C4-2B (cell line): ENCODE measurements around the gene BCAR3.
A peak's percentile ranks its signal among the peaks of the same experiment; 100 is the strongest.
"Not testable (repeated sequence)": the region's sequence is repeated elsewhere in the genome, so short reads cannot be mapped to it uniquely, and the experiment has no call there.

Experiments
- H3K27ac ChIP-seq: fragments of 450-650 bp; 2 replicates; pipeline ENCODE4 v1.5.1; 2017
- ZFX ChIP-seq: fragments of 450-650 bp; IDR thresholded peaks from 2 replicates; pipeline ENCODE4 v1.6.1; 2017
- TF ChIP-seq, protein P1 (sequence below): fragments of 450-650 bp; conservative IDR thresholded peaks from 2 replicates; pipeline ENCODE4 v1.5.1; 2017; ENCODE audit warnings: mild to moderate bottlenecking

BCAR3 gene

GRCh38 chr1:93592551-93592949, 89.1 kb downstream of the BCAR3 start:
- H3K27ac ChIP-seq, result no peak overlapping the region
- TF ChIP-seq, protein P1, sequence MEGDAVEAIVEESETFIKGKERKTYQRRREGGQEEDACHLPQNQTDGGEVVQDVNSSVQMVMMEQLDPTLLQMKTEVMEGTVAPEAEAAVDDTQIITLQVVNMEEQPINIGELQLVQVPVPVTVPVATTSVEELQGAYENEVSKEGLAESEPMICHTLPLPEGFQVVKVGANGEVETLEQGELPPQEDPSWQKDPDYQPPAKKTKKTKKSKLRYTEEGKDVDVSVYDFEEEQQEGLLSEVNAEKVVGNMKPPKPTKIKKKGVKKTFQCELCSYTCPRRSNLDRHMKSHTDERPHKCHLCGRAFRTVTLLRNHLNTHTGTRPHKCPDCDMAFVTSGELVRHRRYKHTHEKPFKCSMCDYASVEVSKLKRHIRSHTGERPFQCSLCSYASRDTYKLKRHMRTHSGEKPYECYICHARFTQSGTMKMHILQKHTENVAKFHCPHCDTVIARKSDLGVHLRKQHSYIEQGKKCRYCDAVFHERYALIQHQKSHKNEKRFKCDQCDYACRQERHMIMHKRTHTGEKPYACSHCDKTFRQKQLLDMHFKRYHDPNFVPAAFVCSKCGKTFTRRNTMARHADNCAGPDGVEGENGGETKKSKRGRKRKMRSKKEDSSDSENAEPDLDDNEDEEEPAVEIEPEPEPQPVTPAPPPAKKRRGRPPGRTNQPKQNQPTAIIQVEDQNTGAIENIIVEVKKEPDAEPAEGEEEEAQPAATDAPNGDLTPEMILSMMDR, result no peak
- TF ChIP-seq ZFX, result no peak

- H3K27ac ChIP-seq, result no peak overlapping the region
- TF ChIP-seq, protein P1, result no peak
- TF ChIP-seq ZFX, result no peak
Observed at GRCh38 chr1:93591676-93592550, 89.7 kb downstream of the BCAR3 start.

- H3K27ac ChIP-seq, result not testable (repeated sequence)
Observed at GRCh38 chr1:93591291-93591675, 90.4 kb downstream of the BCAR3 start.

DNA sequence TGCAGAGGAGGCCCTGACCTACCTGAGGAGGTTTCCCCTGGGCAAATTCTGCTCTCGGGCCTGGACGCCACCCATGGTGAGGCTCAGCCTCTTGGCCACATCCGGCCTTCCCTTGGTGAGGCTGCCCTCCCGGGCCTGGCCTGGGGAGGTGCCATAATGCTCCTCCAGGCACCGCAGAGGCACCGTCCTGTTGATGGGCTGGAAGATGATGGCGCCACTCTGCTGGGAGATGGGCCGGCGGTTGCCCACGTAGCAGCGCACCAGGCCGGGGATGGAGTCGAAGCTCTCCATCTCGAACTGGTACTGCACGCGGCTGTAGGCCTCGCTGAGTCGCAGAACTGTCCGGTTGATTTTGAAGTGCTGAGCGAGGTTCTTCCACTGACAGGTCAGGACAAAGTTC, 92.7 kb downstream of the BCAR3 start:
- TF ChIP-seq ZFX, result no peak
- TF ChIP-seq, protein P1, result no peak
- no peak overlapping the region for H3K27ac ChIP-seq

GRCh38 chr1:93588206-93588605, 93.4 kb downstream of the BCAR3 start:
- H3K27ac ChIP-seq, result no peak overlapping the region
- TF ChIP-seq, protein P1, result no peak
- no peak for TF ChIP-seq ZFX

GRCh38 chr1:93587354-93587753, 94.3 kb downstream of the BCAR3 start:
- H3K27ac ChIP-seq, result peak overlapping the region; percentile 41

DNA sequence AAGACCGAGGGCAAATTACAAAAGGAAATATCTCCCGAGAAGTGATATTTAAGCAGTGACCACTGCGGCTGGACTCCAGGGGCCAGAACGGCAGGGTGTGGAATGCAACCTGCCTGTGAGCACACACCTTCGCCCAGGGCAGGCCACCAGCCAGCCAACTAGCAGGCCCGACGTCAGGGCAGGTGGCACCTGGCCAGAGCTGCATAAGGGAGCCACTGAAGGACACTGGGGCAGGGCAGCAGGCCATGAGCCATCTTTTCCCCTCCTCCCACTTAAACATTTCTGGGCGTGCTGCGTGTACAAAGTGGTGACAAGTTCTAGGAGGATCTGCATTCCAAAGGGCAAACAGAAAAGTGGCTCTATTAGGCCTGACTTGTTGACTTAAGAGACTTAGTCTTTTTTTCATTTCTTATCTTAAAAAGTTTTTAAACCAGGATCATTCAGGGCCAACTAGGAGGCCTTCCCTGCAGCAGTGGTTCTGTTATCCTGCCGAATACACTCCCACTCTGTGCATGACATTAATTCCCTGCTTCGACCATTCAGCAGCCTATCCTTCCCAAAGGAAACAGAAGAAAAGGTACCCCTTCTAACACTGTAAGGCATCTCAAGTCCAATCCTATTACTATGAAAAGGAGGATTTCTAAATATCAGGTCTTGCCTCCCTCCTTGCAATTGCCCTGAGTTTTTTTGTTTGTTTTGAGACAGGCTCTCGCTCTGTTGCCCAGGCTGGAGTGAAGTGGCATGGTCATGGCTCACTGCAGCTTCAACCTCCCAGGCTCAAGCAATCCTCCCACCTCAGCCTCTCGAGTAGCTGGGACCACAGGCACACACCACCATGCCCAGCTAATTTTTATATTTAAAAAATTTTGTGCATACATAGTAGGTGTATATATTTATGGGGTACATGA, 96.3 kb downstream of the BCAR3 start:
- TF ChIP-seq, protein P1, result no peak
- no peak for TF ChIP-seq ZFX
- H3K27ac ChIP-seq, result peak overlapping the region; percentile 98

More at GRCh38 chr1:93587354-93587753, 94.3 kb downstream of the BCAR3 start:
- no peak for TF ChIP-seq ZFX
- TF ChIP-seq, protein P1, result no peak
